MCF 10A (cell line): Measurements from ENCODE around the gene BCAS1. TPM values are rescaled to one million over a fixed set of nuclear protein-coding genes. Genes with fewer than 3 reads are reported as not detected.

Source experiments
- BruUV-seq: library from RNA; stranded (reverse); fragments of 400-500 nt; replicated peaks from 2 replicates; lab custom pipeline; 2021; lab: Mats Ljungman, UMichigan
- CTCF ChIA-PET: fragments of 300-600 bp; sonication (Branson Sonifier 250); formaldehyde crosslinking; extraction: SDS; loops from one replicate; lab custom pipeline; 2021; ENCODE audit warnings: antibody characterized with exemption, inconsistent platforms; lab: Yijun Ruan, JAX
- POLR2A ChIA-PET: fragments of 300-600, 350-650 bp; sonication (Branson Sonifier 250); formaldehyde crosslinking; extraction: SDS; loops from one replicate; lab custom pipeline; 2020; ENCODE audit warnings: antibody characterized with exemption, inconsistent platforms; lab: Yijun Ruan, JAX
- DNase-seq: peaks from one replicate; pipeline ENCODE4 v3.0.0-alpha.2; 2018; ENCODE audit not compliant: unreplicated experiment
- H3K27ac Mint-ChIP-seq: one replicate; pipeline ENCODE4 v1.8.0; 2022; ENCODE audit warnings: mild to moderate bottlenecking, low read depth, mixed read lengths; ENCODE audit not compliant: unreplicated experiment
- H3K27me3 Mint-ChIP-seq: one replicate; pipeline ENCODE4 v1.8.0; 2022; ENCODE audit warnings: mixed read lengths; ENCODE audit not compliant: insufficient read depth, unreplicated experiment
- H3K36me3 Mint-ChIP-seq: one replicate; pipeline ENCODE4 v1.8.0; 2022; ENCODE audit warnings: mild to moderate bottlenecking, moderate library complexity, mixed read lengths; ENCODE audit not compliant: insufficient read depth, unreplicated experiment
- H3K4me1 Mint-ChIP-seq: one replicate; pipeline ENCODE4 v1.8.0; 2022; ENCODE audit warnings: mixed read lengths; ENCODE audit not compliant: insufficient read depth, unreplicated experiment
- H3K4me3 Mint-ChIP-seq: one replicate; pipeline ENCODE4 v1.8.0; 2022; ENCODE audit warnings: mild to moderate bottlenecking, moderate library complexity, mixed read lengths; ENCODE audit not compliant: unreplicated experiment
- H3K9me3 Mint-ChIP-seq: one replicate; pipeline ENCODE4 v1.8.0; 2022; ENCODE audit warnings: mixed read lengths; ENCODE audit not compliant: unreplicated experiment
- intact Hi-C: fragments of 100-400 bp; cut with micrococcal nuclease; formaldehyde crosslinking; loops from 2 replicates; pipeline ENCODE4 v1.14.1; 2022
- total RNA-seq: library from RNA; stranded (reverse); gene quantifications from 2 replicates; pipeline ENCODE4 v1.2.3, GENCODE V29; 2022
- TF ChIP-seq, protein P1 (sequence below): fragments of 200-600 bp; IDR thresholded peaks from one replicate; pipeline ENCODE4 v1.8.0; 2022; ENCODE audit warnings: antibody characterized with exemption, mild to moderate bottlenecking; ENCODE audit not compliant: unreplicated experiment

BCAS1 gene
- total RNA-seq, 1 experiment from 2014 or later, result not detected

DNA sequence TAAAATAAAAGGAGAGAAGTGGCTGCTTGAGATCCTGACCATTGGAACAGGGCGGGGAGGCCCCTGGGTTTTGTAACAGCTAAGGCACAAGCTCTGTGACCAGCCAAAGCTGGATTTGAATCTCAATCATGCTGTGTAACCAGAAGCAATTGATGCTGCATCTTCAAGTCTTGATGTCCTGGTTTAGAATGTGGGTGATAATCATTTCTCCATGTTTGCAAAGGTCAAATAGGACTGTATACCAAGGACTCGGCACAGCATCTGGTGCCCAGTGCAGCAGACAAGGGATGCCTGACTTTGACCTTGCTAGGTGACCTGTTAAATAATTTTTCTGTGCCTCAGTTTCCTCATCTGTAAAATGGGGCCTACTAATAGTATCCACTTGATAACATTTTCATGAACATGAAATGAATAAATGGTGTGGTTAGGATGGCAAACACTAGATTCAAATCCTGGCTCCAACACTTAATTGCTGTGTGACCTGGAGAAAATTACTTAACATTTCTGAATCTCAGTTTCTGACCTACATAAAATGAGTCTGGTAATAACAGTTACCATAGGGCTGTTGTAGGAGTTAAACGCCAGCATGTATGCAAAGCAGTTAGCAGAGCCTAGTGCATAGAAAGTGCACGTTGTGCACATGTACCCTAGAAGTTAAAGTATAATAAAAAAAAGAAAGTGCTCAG is 46.3 kb upstream of the BCAS1 start:
- Mint-ChIP-seq H3K4me1 (peaks cover 18% of the 10 kb centered on the region), H3K36me3 (no peaks in the 10 kb centered on the region), H3K9me3 (no peaks in the 10 kb centered on the region), H3K4me3 (no peak overlapping the region), H3K27me3 (no peaks in the 10 kb centered on the region), H3K27ac (peak overlapping the region; percentile 81)
- TF ChIP-seq, protein P1, sequence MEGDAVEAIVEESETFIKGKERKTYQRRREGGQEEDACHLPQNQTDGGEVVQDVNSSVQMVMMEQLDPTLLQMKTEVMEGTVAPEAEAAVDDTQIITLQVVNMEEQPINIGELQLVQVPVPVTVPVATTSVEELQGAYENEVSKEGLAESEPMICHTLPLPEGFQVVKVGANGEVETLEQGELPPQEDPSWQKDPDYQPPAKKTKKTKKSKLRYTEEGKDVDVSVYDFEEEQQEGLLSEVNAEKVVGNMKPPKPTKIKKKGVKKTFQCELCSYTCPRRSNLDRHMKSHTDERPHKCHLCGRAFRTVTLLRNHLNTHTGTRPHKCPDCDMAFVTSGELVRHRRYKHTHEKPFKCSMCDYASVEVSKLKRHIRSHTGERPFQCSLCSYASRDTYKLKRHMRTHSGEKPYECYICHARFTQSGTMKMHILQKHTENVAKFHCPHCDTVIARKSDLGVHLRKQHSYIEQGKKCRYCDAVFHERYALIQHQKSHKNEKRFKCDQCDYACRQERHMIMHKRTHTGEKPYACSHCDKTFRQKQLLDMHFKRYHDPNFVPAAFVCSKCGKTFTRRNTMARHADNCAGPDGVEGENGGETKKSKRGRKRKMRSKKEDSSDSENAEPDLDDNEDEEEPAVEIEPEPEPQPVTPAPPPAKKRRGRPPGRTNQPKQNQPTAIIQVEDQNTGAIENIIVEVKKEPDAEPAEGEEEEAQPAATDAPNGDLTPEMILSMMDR, result no peak
- BruUV-seq, result no TSS peak
- intact Hi-C loops, result no loop called here
- DNase-seq, result no peak
- CTCF ChIA-PET, result interaction anchor here (0.8 to 7.9 kb wide), 4 partner anchors 11 to 211 kb away, joined by 3 to 66 read pairs (median 4); no protein-coding TSS in a partner anchor
- POLR2A ChIA-PET, result interaction anchor here (0.9 to 2.5 kb wide), 6 partner anchors 11 to 37 kb away, joined by 3 to 23 read pairs (median 3); no protein-coding TSS in a partner anchor

DNA sequence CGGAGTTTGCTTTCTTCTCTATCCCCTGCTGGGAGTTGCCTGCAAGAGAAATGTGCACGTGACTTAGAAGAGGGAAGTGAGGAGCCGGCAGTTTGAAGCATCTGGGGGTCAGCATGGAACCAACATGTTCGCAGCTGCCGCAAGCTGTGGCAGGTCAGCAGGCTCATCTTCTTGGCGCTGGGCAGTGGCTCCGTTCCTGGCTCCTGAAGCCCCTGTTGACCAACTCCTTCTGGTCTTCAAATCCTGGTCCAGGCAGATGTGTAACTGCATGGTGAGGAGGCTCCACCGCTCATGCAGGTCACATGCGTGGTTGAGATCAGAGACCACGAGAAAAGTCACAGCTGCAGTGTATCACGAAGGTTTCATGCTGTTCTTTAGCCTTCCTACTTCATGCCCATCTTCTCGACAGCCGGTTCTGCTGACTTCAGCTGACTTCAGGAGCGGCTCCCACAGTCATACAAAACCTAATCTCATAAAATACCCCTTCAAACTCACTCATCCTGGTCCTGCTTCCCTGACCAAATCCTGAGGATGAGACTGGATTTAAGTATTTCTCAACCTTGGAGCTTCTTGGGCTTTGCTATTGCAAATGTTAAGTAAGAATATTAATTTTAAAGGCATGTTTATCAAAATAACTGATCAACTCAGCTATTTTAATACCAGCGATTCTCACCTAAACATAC is 44.9 kb upstream of the BCAS1 start:
- no TSS peak for BruUV-seq
- H3K9me3 Mint-ChIP-seq, result no peaks in the 10 kb centered on the region
- H3K4me1 Mint-ChIP-seq, result peaks cover 18% of the 10 kb centered on the region
- ChIA-PET POLR2A (interaction anchor here (0.9 to 2.5 kb wide), 6 partner anchors 8 to 92 kb away, joined by 3 to 23 read pairs (median 6); partner anchors contain the start of gene PFDN4), CTCF (interaction anchor here (0.5 to 2.5 kb wide), 11 partner anchors 9 to 539 kb away, joined by 3 to 12 read pairs (median 4); no protein-coding TSS in a partner anchor)
- H3K4me3 Mint-ChIP-seq, result no peak overlapping the region
- TF ChIP-seq, protein P1, result no peak
- peak; percentile 13 for DNase-seq
- no peaks in the 10 kb centered on the region for H3K27me3 Mint-ChIP-seq
- intact Hi-C loops, result no loop called here
- H3K27ac Mint-ChIP-seq, result peak overlapping the region; percentile 81
- no peaks in the 10 kb centered on the region for H3K36me3 Mint-ChIP-seq

- H3K4me1 Mint-ChIP-seq, result peaks cover 18% of the 10 kb centered on the region
- POLR2A ChIA-PET, result interaction anchor here (0.6 to 2.5 kb wide), 5 partner anchors 8 to 150 kb away, joined by 3 to 23 read pairs (median 3); no protein-coding TSS in a partner anchor
- no peaks in the 10 kb centered on the region for H3K9me3 Mint-ChIP-seq
- H3K4me3 Mint-ChIP-seq, result no peak overlapping the region
- intact Hi-C loops, result no loop called here
- H3K27me3 Mint-ChIP-seq, result no peaks in the 10 kb centered on the region
- TF ChIP-seq, protein P1, result no peak
- H3K36me3 Mint-ChIP-seq, result no peaks in the 10 kb centered on the region
- CTCF ChIA-PET, result interaction anchor here (2.5 kb wide), 1 partner anchor 86 kb away, joined by 9 read pairs; no protein-coding TSS in a partner anchor
- BruUV-seq, result no TSS peak
- no peak overlapping the region for H3K27ac Mint-ChIP-seq
- DNase-seq, result no peak
These were observed 43.7 kb upstream of the BCAS1 start for GRCh38 chr20:54114109-54114508.

GRCh38 chr20:54113566-54113965 is 43.2 kb upstream of the BCAS1 start:
- POLR2A ChIA-PET, result interaction anchor here (0.6 to 1.2 kb wide), 3 partner anchors 9 to 149 kb away, joined by 3 to 4 read pairs (median 3); no protein-coding TSS in a partner anchor
- Mint-ChIP-seq H3K9me3 (no peaks in the 10 kb centered on the region), H3K4me1 (peaks cover 18% of the 10 kb centered on the region), H3K27me3 (no peaks in the 10 kb centered on the region), H3K27ac (no peak overlapping the region), H3K4me3 (no peak overlapping the region), H3K36me3 (no peaks in the 10 kb centered on the region)
- CTCF ChIA-PET, result interaction anchor here (0.6 kb wide), 1 partner anchor 16 kb away, joined by 3 read pairs; no protein-coding TSS in a partner anchor
- no TSS peak for BruUV-seq
- TF ChIP-seq, protein P1, result no peak
- no peak for DNase-seq
- intact Hi-C loops, result no loop called here
